Activated CD4-positive, alpha-beta T cell treated with anti-CD3 and anti-CD28 coated beads, Interleukin-2, Interleukin-4, amounts not matched to agents 100 ng/mL and 50 ng/mL, durations not matched to agents 16 hours and 8 hours (primary cell): ENCODE results near the gene TIAM2.

Source experiments
- DNase-seq: peaks from one replicate; pipeline ENCODE4 v3.0.0-alpha.2; 2020; ENCODE audit warnings: low spot score

Gene TIAM2

DNA sequence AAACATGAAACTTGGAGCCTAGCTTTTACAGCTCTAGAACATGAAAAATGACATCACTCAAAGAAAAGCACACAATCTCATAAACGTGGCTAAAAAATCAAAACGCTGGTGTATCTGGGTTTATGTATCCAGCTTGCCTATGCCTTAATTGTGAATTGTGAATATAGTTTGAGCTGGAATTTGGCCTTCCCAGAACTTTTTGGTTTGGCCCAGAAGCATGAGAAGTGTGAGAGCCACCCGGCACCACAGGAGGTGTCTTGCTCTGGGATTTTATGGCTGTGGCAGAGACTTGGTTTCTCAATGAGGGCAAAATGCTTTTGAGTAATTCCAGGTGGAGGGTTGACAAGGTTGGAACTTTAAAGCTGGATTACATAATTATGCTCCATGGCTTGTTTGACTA lies 69.2 kb downstream of the TIAM2 start:
- no peak for DNase-seq

DNA sequence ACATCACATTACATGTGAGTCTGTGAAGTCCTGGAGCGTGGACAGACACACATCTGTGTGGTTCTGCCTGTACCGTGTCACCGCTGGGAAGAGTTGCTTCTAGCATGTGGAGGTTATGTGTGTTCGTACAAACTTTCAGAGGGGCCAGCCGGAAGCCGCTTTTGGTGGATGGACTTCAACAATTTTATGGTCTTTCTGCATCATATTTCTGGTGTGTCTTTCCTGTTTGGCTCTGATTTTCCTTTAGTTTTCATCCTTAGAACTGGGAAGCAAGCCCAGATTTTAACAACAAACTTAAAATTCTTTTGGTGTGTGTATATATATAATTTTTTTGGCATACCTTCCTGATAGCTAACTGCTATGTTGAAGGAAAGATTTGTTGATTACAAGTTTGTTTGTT lies 71.2 kb downstream of the TIAM2 start:
- no peak for DNase-seq

DNA sequence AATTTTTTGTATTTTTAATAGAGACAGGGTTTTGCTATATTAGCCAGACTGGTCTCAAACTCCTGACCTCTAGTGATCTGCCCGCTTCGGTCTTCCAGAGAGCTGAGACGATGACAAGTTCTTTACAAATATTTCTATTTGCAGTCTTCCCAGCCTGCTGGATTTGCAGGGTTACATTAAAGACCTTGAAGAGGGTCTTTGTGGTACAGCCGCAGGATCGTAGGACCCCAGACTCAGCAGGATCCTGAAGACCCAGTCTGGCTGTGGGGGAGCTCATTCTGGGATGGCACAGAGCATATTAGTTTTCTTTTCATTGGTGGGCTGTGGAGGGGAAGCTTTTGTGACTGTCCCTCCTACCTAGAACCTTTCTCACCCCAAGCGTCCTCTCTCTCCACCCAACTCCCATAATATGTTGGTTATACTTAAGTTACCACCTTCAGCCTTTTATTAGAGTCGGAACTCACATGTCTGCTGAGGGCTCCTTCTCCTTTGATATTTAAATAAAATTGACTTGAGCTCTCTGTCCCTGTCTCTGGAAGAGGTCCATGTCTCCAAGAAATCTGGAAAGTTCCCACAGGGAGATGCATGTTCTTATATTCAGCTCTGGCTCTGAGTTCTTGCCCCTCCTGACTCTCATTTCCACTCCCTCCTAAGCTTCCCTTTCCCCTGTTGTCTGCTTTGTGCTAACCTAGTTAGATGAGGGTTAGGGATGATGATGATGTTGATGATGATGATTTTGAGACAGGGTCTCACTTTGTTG lies 72.0 kb downstream of the TIAM2 start:
- DNase-seq: no peak

DNA sequence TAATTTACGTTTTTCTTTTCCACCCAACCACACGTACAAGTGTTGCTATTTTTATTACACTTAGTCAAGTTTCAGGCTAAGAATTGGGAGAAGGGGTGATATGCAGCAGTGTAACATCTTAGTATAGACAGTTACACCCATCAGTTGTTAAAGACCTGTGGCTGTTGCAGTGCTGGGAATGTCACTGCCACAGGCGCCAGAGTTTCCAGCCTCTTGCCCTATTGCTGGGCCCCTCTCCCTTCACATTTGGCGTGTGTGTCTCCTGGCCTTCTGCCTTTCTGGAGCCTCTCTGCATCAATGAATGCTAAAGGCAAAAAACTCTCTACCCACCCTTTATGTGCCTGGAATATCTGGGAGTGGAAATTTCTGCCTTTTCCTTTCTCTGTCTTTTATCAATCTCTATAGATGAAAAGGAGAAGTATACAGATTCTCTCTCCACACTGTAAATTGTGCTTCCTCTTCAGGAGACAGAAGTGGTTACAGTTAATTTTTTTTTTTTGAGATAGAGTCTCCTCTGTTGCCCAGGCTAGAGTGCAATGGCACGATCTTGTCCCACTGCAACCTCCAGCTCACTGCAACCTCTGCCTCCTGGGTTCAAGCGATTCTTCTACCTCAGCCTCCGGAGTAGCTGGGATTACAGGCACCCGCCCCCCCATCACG lies 73.0 kb downstream of the TIAM2 start:
- no peak for DNase-seq

DNA sequence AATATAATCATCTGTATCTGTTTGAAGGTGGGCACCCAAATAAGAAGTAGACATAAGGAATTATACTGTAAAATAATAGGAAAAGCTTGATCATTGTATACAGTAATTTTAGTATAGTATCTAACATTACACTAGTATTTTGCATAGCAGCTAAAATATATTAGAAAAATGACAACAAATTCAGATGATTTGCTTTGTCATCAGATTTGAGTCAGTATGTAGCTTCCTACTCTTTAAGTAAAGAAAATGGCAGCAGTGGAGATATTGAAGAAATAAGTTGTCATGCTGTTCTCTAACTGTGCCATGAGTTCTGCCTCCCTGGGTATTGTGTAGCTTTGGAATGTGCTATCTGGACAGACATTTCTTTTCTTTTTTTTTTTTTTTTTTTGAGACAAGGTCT lies 74.4 kb downstream of the TIAM2 start:
- DNase-seq: no peak

DNA sequence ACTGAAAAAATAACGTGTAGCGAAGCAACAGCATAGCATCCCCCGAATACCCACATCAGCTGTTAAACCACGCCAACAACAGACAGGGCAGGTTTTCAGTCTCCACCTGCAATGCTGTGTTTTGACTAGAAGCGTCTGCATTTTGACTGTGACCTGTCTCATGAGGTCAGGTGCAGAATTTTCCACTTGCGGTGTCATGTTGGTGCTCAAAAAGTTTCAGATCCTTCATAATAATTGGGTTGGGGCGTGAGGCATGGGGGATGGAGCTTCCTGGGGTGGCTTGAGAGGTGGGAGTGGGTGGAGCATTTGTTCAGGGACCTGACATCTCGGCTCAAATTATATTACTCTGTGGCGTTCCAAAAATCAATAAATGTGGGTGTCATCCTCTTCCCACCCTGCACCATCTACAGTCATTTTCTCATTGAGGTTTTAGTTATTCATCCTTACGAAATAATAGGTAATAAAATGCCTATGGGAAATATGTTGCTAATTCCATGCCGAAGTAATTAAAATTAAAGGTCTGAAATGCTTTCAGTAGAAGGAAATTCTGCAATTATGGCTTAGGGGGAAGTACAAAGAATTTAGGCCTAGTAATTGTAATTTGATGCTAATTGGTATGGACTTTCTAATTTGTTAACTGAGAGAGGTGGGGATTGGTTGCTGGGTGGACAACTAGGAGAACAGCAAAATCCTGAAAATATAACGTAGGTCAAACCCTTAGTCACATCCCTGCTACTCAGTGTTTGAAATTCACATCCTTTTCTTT lies 81.0 kb downstream of the TIAM2 start:
- DNase-seq: no peak

DNA sequence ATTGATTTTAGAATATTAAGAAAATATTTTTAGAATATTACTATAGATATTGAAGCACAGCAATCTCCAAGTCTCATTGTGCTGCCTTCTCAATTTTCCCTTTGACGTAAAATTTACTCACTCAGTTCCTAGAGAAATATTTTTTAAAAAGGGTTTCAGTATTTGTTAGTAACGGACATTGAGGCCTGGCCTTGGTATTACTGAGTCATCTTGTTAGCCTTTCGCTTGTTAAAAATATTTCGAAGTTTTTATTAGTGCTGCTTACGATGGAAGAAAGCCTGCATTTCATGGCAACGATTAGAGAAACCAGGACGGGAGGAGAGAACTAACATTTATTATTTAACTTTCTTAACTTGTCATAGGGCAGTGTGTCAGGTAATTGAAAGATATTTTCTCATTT lies 82.2 kb downstream of the TIAM2 start:
- no peak for DNase-seq

DNA sequence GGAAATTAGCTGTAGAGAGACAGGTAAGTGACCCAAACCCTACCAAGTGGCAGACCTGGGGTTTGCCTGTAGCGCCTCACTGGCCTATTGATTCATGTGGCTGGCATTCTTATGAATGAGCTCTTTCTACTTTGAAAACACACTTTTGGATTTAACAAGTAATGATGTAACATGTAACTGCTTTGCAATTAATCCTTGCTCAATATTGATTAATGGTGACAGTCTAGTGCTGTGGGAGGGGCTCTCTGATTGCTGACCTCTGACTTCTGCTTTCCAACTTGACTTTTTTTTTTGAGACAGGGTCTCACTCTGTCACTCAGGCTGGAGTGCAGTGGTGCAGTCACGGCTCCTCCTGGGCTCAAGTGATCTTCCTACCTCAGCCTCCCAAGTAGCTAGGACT lies 82.7 kb downstream of the TIAM2 start:
- no peak for DNase-seq

DNA sequence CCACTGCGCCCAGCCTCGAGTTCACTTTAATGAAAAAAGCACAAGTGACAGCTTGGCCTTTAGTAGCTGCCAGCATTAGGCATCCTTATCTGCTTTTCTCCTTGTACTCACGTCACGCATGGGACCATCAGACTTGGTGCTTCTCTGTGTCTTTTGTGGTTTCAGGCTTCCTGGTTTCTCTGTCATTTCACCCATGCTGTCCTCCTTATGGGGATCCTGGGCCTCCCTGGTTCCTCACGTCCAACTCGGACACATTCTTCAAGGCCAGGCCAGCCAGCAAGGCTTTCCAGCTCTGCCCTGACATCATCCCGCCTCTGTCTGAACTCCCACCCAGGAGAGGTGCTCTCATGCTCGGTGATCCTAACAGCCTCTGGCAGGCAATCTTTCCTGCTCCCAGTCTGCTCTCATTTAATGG lies 83.2 kb downstream of the TIAM2 start:
- DNase-seq: no peak

DNA sequence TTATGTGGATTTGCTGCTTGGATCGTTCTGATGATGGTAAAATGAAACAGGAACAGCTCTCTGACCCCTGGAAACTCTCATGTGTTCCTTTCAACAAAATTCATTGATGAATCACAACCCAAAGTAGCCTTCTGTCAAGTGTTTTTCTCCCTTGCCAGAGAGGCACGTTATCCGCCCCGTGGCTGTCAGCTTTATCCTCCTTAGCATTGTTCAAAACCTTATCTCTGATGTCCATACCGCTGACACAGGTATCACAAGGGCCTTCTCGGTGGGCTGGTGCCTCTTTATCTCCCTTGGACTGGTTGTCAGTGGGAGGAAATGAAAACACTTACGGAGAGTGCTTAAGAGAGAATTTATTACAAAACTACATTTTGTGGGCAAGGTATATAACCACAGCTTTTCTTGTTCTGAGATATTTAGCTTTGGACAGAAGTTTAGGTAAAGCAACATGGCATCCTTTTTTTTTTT lies 84.9 kb downstream of the TIAM2 start:
- DNase-seq: peak; percentile 60

DNA sequence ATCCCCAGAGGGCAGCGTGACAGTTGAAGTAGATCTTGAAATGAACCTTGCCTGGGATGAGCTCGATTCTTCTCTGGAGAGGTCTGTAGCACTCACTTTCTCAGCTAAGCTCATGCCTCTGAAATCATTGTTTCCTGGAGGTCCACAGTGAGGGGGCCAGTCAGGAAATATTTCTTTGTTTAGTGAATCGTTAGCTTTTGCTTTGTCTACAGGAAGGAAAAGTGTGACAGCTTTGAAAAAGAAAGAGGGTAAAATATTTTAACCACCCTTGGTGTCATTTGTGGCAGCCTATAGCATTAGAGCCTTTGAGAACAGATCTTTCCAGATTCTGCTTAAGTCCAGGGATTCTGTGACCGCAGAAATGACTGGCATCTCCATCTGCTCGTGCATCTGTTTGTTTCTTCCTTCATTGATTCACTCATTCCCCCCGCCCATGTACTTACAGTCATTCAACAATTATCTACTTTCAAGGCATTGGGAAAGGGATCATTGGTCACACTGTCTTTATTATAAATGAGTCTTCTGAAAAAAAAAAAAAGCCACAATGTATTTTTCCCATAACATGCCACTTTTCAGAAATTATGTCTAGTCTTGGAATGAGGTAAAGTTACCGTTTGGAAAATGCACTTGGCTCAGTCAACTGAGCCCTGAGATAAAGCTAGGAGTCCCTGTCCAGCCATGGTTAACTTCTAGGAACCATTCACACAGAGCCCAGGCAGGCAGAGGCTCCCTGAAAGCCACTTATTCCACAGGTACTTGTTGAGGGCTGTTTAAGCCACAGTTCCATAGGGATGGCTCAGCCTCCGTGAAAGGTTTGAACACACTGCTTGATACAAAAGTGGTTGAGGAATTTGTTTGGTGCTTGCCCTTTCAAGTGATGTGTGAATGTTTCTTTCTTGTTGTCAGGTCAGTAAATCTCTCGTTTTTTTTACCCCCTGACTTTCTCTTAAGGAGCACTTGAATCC lies 86.0 kb downstream of the TIAM2 start:
- DNase-seq: no peak

DNA sequence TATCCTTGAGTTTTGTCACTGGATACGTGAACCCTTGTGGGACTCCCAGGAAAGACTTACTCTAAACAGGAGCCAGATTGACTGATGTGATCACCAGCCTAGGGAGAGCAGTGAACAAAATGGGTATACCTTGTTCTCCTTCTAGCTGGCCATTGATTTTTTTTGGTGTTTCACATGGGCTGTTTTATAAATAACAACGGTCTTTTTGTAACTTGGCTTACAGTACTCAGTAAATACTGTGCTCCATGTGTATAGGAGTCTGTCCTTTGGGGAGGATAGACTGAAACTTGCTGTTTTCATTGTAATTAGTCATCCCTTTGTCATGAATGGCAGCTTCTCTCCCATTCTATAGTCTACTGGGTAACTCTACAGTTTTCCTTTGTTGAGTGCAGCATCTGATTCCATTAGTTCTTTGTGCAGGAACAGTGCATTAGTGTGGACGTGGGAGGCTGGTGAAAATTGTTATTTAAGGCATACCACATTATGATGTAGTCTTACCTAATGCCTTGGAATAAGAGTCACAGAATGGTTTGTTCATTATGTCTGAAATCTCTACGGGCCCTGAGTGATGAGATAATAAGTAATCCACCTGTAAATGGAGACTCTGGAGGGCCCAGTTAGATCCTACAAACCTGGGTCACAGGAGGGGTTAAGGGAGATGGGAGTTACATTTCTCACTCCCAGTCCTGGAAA lies 89.5 kb downstream of the TIAM2 start:
- no peak for DNase-seq

DNA sequence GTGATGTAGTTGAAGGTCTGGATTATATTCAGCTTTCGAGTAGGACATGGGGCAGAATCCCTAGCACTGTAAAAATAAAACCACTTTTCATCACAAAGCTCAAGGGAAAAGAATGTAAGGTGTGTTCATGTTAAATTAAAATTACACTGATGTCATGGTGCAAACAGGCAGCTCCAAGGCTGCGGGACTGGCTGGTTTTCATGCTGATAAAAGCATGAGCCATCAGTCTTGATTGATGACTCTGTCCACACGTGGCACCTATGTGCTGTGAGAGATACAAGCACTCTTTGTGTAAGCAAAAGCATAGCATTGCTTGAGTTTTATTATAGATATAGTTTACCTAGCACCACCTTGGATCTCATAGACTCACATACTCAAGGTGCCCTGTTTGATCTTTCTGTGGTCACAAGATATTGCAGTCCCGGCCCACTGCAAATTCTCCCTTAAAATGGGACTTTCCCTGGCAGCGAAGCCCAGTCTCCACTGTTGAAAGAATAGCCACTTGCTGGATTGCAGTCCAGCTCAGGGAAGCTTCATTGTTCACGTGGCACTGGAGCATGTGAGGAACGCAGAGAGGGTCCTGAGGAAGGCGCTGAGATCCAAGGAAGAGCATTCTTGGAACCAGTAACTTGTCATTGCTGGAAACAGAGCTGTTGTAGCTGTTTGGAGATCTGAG lies 90.6 kb downstream of the TIAM2 start:
- DNase-seq: no peak

DNA sequence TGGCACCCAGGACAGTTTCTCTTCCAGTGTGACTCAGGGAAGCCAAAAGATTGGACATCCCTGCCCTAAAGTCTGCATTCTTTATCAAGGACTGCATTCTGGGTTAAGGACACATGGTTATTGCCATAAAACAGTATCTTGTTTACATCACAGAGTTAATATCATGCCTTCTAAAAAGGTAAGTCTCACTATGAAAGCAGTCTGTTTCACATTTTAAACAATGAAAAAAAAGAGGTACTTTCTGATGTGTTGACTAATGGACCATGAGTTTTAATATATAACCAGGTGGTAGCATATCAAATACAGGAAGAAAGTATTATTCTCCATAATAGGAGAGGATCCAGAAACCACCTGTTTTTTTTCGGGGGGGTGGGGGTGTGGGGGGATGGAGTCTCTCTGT lies 93.7 kb downstream of the TIAM2 start:
- DNase-seq: no peak

DNA sequence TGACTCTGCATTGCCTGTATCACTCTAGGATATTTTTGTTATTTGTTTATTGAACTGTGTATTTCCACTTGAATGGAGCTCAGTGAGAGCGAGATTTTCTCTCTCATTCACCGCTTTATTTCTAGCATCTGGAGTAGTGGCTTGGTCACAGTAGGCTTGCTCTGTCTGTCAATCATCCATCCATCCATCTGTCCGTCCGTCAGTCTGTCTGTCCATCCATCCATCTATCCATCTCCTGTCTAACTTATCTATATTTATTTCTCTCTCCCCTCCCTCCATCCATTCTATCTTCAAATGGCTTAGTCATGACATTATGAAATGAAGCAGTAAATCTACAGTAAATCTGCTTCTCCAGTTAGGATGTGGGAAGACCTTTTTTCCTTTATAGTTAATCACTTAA lies 94.6 kb downstream of the TIAM2 start:
- DNase-seq: no peak

DNA sequence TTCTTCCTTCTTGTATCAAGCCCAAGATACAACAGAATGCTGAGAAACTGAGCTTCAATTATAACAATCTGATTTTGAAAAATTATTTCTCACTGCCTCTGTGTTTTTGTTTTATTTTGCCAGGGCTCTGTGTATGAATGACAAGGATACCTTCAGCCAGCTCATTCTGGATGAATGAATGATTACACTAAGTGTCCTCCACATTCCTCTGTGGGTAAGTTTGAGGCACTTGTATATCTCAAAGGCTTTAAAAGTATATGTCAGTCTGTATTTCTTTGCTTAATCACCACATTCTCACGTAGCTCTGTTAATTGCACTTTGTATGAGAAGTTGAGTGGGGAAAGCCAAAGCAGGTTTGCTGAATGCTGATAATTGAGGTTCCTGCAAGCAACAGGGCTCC lies 95.1 kb downstream of the TIAM2 start:
- DNase-seq: no peak

DNA sequence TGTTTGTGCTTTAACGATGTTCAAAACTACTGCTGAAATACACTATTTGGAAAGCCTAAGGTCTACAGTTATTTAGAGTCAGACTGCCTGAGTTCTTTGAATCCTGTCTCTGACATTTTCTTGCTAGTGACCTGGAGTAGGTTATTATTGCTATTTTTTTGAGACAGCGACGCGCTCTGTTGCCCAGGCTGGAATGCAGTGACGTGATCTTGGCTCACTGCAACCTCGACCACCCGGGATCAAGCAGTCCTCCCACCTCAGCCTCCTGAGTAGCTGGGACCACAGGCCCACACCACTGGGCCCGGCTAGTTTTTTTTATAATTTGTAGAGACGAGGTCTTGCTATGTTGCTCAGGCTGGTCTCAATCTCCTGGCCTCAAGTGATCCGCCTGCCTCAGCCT lies 96.6 kb downstream of the TIAM2 start:
- no peak for DNase-seq

DNA sequence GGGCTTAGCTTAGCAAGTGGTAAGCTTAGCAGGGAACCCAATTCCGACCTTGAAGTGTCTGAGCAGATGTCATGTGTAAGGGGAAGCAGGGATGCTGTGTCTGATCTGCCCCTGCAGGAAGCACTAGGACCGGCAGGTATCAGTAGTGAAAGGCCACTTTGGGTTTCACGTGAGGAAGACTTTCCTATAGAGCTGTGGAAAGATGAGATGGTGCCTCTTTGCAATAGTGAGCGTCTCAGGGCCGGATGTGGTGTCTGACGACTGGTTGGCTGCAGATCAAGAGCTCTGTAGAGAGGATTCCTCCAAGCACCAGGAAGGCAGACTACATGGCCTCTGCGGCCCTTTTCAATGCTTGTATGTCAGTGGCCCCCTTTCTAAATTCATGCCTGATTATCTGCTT lies 98.3 kb downstream of the TIAM2 start:
- peak; percentile 48 for DNase-seq

DNA sequence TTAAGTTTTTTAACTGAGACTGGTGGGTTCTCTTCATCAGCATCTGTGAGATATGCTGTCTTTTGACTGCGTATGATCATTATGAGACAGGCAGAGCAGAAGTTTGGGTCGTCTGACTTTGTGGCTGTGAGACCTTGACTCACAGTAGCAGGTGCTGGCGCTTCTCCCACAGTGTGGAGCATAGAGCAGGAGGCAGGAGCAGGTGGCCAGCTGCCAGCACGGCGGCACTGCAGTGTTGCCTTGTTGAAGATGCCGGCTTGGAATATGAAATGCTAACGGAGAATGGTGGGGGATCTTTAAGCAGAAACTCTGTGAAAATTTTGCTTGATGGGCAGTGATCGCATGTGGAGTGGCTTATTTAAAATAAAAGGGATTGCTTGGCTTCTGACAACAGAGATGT lies 105.0 kb downstream of the TIAM2 start:
- DNase-seq: no peak

DNA sequence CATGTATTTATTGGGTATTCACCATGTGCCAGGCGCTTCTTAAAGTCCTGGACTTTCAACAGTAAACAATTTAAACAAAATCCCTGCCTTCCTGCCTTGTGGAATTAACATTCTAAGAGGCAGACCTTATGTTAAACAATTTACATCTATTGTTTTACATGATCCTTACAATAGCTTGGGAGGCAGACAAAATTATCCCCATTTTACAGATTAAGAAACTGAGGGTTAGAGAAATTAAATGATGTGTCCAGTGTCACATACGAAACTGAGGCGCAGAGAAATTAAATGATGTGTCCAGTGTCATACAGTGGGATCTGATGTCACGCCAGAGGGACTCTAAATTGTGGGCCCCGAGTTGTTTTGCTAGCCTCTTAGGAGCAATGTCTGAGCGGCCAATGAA lies 105.5 kb downstream of the TIAM2 start:
- DNase-seq: no peak
